ENCODE data around the gene THSD7A.

DNA sequence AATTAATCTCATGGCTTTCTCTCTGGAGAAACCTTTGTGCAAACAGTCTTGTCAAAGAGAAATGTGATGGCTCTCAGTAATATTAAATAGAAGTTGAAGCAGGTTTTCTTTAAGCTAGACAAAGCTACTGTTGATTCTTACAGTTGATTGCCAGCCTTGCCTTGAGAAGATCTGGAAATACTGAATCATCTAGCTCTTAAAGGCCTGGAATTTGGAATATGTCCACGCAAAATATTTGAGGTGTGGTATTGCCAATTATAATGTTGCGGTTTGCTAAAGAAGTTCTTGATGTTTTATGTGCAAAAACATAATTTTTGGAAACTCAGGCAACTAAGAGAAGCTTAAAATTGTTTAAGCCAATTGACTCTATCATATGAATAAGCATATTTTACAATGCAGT is 486.4 kb downstream of the THSD7A start:
- TF ChIP-seq POLR2AphosphoS5 (IDR thresholded peaks at IDR 0.05; ENCODE audit: borderline replicate concordance, low read depth, low read length) (no peak), EZH2 (IDR thresholded peaks at IDR 0.05) (no peak)

Measured in SK-N-MC (cell line).